GM19193 (cell line): Measurements from ENCODE around the gene RBFOX1.

Experiments used
- POLR2A ChIP-seq: IDR thresholded peaks from 4 replicates; pipeline ENCODE4 v1.6.1; 2011; ENCODE audit not compliant: insufficient read depth, insufficient read length; ENCODE audit errors: extremely low read depth

RBFOX1 gene

GRCh38 chr16:7440886-7441400 lies 108.3 kb downstream of the RBFOX1 start:
- no peak for TF ChIP-seq POLR2A

GRCh38 chr16:7442050-7442449 lies 109.4 kb downstream of the RBFOX1 start:
- TF ChIP-seq POLR2A: no peak

DNA sequence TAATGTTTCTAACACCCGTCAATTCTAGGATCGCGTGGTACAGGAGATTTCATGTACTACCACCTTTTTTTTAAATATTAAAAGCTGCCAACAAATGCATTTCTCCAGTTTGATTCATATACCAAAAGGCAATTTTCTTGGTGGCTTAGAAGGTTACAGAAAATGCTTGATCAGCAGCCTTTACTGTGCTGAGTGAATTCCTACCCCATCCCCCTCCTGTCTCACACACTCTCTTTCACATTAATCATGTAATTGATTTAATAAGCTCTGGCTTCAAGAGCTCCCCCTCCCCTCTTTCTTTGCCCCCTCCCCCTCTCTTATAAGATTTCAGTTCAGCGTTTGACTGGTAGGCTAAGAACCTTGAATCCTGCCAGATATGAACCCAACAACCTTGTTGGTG lies 110.5 kb downstream of the RBFOX1 start:
- TF ChIP-seq POLR2A: no peak

DNA sequence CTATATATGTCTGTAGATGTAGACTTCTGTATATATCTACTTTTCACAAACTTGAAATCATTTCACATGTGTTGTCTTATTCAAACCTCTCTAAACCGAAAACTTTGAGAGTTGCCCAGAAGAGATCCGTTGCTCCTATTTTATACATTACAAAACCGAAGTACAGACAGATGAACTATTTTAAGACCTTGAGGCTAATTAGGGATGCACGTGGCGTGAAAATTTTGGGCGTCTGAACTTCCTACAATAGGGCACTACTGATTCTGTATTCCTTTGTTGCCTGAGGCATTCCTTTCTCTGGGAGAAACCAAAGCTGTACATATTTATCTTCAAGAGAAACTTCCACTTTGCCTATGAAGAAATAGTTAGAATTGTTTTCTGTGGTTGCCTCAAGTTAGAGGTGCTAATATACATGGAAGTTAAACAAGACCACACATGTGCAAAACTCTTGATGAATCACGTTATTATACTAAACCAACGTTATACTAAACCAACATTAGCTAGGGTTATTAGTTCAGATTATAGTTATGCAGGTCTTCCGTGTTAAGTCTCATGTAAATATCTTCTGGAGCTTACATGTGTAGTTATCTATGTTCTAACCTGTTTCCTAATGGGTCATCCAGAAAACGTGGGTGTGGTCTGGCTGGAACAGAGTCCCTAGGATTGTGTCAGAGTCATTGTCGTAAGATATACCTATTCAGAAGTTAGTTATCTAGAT lies 111.2 kb downstream of the RBFOX1 start:
- TF ChIP-seq POLR2A: no peak

DNA sequence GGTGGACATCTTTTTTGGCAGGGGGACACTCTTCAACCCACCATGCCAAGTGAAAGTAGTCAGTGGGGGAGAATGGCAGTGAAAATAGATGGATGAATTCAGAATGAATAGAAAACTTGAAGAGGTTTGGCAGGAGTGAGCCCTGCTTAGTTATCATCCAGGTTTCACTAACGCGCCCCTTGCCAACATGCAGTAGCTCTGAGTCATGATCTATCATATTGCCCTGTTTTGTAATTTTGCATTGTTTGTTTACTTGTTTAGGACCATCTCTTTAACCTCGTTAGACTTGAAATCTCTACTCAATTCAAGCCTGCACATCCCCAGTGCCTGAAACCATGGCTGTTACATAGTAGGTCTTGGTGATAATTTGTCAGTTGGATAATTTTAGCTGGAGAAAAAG lies 116.7 kb downstream of the RBFOX1 start:
- TF ChIP-seq POLR2A: no peak

DNA sequence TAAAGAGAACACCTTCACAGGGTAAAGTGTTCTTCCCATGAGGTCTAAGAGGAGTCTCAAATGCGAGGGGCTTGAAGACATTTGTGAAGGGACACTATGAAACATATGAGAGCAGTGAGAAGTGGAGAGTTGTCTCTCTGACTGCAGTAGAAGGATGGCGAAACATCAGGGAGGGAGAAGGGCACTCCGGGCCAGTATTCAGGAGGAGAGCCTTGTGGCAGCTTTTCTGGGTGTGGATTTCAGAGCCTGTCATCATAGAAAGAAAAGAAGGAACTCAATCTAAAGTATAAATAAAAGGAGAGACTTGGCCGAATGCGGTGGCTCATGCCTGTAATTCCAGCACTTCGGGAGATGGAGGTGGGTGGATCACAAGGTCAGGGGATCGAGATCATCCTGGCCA lies 117.2 kb downstream of the RBFOX1 start:
- no peak for TF ChIP-seq POLR2A

DNA sequence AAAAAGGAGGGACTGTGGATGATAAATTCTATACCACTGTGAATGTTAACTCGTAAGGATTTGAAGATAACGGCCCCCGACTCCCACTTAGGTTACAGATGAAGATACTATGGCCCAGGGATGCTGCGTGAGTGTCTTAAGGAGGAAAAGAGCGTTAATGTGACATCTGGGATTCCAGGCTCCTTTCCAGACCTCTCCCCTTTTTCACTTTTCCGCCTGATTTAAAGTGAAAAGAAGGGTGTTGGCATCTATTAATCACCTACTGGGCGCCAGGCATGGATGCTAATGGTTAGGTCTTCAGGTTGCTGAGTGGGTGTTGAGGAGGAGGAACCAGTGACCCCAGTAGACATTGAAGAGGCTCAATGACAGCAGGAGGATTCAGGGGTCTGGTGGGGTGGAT lies 117.8 kb downstream of the RBFOX1 start:
- TF ChIP-seq POLR2A: no peak

- no peak for TF ChIP-seq POLR2A
Measured at GRCh38 chr16:7452090-7452489, 119.4 kb downstream of the RBFOX1 start.

GRCh38 chr16:7456211-7456610 lies 123.6 kb downstream of the RBFOX1 start:
- TF ChIP-seq POLR2A: no peak

GRCh38 chr16:7458144-7458543 lies 125.5 kb downstream of the RBFOX1 start:
- TF ChIP-seq POLR2A: no peak

- no peak for TF ChIP-seq POLR2A
Measured at GRCh38 chr16:7470344-7470743, 137.7 kb downstream of the RBFOX1 start.

DNA sequence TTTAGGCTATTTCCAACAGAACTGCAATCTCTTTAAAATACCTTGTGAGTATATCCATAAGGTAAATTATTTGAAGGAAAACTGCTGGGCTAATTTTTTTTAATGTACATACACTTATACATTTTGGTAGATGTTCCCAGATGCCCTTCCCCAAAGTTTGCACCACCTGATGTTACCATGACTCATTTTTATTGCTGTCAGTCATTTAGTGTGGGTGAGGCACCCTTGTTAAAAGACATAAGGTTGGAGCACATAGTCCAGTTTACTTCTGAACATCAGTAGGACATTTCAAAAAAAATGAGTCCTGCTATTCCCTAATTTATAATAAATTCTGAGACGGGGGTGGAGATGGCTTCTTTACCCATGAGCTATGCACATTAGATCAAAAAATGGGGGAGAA lies 138.6 kb downstream of the RBFOX1 start:
- TF ChIP-seq POLR2A: no peak

DNA sequence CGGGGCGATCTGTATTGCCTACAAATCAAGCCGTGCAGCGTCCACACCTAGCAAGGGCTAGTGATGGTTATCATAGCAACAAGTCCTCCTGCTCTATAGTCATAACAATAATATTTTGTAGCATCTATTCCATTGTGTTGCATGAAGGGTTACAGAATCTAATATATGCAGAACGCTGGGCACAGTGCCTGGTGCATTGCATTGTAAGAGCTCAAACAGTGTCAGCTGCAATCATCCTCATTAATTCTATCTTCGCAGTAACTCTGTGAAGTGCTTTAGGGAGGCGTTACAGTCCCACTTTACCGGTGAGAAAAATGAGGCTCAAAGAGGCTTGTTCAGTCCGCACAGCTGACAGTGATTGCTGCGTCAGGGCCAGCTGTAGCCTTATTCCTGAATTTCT lies 149.4 kb downstream of the RBFOX1 start:
- TF ChIP-seq POLR2A: no peak

GRCh38 chr16:7482596-7483290 lies 150.1 kb downstream of the RBFOX1 start:
- no peak for TF ChIP-seq POLR2A

- TF ChIP-seq POLR2A: no peak
Measured at GRCh38 chr16:7487574-7488323, 155.1 kb downstream of the RBFOX1 start.
